Measurements from ENCODE around the gene ACOT7. TPM values are rescaled to one million over a fixed set of nuclear protein-coding genes. Genes with fewer than 3 reads are reported as not detected.
A peak's percentile ranks its signal among the peaks of the same experiment; 100 is the strongest.

Gene ACOT7
- total and polyA plus RNA-seq, 2 of the 13 experiments (the other 11 are each of a cell fraction or from before 2014, with no cell fraction given), result 33.0 to 55.8 TPM

DNA sequence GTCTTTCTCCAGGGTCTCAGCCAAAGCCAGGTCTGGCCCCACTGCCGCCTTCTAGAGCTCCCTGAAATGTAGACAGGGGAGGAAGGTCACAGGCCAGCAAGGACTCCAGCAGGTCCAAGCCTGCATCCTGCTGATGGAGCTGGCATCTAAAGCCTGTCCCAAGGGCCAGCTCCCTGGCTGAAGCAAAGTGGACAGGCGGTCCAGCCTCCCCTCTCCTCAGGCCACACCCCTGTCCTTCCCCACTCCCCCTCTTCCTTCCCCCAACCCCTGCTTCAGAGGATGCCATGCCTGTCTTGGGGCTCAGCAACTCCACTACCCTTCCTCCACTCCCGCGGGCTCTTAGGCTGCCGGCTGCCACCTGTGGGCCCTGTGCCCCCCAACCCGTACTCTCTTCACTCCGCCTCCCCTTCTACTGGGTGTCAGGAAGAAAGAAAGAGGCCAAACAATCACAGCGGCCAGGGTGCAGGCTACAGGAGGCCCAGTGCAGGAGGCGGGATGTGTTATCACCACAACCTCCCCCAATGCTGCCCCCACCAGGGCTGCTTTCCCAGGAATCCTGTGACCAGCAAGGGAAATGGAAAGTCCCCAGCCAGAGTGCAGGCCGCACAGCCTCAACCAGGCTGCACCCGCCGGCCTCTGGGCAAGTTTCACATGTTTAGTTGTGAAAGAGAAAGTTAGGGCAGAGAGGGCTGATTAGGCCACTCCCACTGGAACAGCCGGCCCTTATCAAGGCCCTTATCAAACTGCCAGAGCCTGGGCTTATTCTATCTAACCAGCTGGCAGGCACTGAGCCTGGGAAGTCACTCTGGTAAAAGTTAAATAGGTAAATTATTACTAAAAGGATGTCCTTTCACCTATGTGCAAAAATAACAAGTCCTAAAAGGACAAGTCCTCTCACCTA, 34.1 kb downstream of the ACOT7 start (continued):
- TF ChIP-seq SP4 (CRISPR knock-in tag; IDR thresholded peaks at IDR 0.05) (0 out of 2 replicates have a peak, but pooled peaks have one; percentile 34), ZNF234 (CRISPR knock-in tag; conservative IDR thresholded peaks at IDR 0.05) (no peak), ZNF10 (CRISPR knock-in tag; IDR thresholded peaks at IDR 0.05; ENCODE audit: borderline replicate concordance, low read depth) (no peak), KLF9 (CRISPR knock-in tag; IDR thresholded peaks at IDR 0.05; ENCODE audit: low read depth) (no peak), FOXK2 (IDR thresholded peaks at IDR 0.05) (no peak), SIN3A (IDR thresholded peaks at IDR 0.05; ENCODE audit: borderline replicate concordance, low read depth, low read length) (peak; percentile 66; the same call in 1 of the 2 replicates), ZNF468 (CRISPR knock-in tag; IDR thresholded peaks at IDR 0.05) (no peak), SRY (CRISPR knock-in tag; IDR thresholded peaks at IDR 0.05) (no peak), ZNF430 (CRISPR knock-in tag; IDR thresholded peaks at IDR 0.05) (peak; percentile 67; the same call in 1 of the 2 replicates), ZSCAN25 (CRISPR knock-in tag; IDR thresholded peaks at IDR 0.05) (peak; percentile 62; the same call in 1 of the 2 replicates), ZNF580 (CRISPR knock-in tag; IDR thresholded peaks at IDR 0.05; ENCODE audit: borderline replicate concordance, low read depth) (0 out of 2 replicates have a peak, but pooled peaks have one; percentile 47), ZNF790 (CRISPR knock-in tag; IDR thresholded peaks at IDR 0.05; ENCODE audit: borderline replicate concordance) (no peak), SNAPC2 (CRISPR knock-in tag; IDR thresholded peaks at IDR 0.05) (no peak; the same call in 1 of the 2 replicates), AKNA (CRISPR knock-in tag; IDR thresholded peaks at IDR 0.05; ENCODE audit: borderline replicate concordance) (no peak), ZNF136 (CRISPR knock-in tag; IDR thresholded peaks at IDR 0.05; ENCODE audit: low read depth) (no peak), CEBPG (CRISPR knock-in tag; IDR thresholded peaks at IDR 0.05) (peak; percentile 48), ZNF724P (CRISPR knock-in tag; IDR thresholded peaks at IDR 0.05; ENCODE audit: borderline replicate concordance) (no peak), FOSL2 (CRISPR knock-in tag; IDR thresholded peaks at IDR 0.05) (peak; percentile 44), FOSL1 (CRISPR knock-in tag; IDR thresholded peaks at IDR 0.05; ENCODE audit: borderline replicate concordance) (no peak), ZFP90 (CRISPR knock-in tag; IDR thresholded peaks at IDR 0.05; ENCODE audit: borderline replicate concordance) (no peak)
- TF ChIP-seq, protein P1, sequence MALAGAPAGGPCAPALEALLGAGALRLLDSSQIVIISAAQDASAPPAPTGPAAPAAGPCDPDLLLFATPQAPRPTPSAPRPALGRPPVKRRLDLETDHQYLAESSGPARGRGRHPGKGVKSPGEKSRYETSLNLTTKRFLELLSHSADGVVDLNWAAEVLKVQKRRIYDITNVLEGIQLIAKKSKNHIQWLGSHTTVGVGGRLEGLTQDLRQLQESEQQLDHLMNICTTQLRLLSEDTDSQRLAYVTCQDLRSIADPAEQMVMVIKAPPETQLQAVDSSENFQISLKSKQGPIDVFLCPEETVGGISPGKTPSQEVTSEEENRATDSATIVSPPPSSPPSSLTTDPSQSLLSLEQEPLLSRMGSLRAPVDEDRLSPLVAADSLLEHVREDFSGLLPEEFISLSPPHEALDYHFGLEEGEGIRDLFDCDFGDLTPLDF (CRISPR knock-in tag; IDR thresholded peaks at IDR 0.05), result no peak
- TF ChIP-seq, protein P2, sequence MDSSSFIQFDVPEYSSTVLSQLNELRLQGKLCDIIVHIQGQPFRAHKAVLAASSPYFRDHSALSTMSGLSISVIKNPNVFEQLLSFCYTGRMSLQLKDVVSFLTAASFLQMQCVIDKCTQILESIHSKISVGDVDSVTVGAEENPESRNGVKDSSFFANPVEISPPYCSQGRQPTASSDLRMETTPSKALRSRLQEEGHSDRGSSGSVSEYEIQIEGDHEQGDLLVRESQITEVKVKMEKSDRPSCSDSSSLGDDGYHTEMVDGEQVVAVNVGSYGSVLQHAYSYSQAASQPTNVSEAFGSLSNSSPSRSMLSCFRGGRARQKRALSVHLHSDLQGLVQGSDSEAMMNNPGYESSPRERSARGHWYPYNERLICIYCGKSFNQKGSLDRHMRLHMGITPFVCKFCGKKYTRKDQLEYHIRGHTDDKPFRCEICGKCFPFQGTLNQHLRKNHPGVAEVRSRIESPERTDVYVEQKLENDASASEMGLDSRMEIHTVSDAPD (CRISPR knock-in tag; IDR thresholded peaks at IDR 0.05), result no peak; the same call in 1 of the 2 replicates

Data from HepG2 (cell line).